NAMALWA (cell line): Measurements from ENCODE around the gene USP6NL.

Source experiments
- DNase-seq: peaks from one replicate; pipeline ENCODE4 v3.0.0-alpha.2; 2015; ENCODE audit warnings: low spot score

The USP6NL gene

DNA sequence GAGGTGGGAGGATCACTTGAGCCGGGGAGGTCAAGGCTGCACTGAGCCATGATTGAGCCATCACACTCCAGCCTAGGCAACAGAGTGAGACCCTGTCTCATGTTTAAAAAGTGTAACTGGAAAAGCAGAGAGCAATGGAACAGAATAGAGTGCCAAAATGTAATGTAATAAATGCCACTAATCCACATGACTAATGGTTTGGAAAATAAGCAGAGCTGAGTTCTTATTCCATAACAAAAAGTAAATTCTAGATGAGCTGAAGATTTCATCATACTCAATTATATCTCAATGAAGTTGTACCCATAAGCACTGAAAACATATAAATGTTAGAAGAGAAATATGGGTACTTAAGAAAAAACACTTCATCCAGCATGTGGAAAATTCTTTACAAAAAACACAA lies 132.6 kb downstream of the USP6NL start:
- no peak for DNase-seq

DNA sequence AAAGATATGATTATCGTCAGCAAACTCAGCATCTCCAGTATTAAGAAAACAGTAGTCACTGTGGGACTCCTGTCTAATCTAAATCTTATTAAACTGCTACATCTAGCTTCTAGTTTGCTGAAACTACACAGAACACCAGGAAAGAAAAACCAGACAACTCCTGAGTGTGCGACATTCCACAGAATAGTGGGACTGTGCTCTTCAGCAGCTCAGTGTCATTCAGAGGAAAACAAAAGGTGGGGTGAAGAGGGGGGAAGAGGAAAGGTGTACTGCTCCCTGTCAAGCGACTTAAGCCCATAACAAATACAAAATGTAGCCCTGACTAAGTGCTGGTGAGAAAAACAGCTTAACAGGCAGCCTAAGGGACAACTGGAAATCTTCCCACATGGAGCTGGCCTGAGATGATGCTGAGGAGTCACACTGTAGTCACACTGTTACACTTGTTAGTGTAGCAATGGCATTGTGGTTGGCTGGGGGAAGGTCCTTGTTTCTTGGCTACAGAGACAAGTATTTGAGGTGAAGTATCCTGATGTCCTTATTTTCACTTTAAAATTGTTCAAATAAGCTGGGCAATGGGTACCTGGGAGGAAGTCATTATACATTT lies 135.5 kb downstream of the USP6NL start:
- no peak for DNase-seq

DNA sequence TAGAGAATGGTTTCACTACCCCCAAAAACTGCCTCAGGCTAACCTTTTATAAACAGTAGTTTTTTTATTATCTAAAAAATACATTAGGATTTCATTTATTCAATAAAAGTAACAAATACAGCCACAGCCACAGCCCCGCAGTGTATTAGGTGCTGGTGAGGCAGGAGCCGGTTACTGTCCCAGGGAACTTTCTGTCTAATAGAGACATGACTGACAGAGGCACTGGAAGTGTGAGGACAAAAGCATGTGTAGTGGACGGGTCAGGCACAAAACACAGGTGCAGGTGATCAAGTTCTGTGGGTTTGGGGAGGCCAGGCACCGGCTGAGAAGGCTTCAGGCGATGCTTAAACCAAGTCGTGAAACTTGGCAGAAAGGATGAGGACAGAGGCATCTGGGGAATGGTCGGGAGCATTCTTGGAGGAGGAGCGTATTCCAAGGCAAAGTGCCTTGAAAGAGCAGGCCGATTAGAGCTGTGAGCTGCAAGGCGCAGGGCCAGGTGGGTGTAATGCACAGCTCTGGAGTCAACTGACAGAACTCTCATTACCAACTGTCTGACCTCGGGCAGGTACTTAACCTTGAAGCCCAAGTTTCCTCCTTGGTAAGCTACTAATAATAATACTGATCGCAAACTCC lies 138.2 kb downstream of the USP6NL start:
- no peak for DNase-seq

DNA sequence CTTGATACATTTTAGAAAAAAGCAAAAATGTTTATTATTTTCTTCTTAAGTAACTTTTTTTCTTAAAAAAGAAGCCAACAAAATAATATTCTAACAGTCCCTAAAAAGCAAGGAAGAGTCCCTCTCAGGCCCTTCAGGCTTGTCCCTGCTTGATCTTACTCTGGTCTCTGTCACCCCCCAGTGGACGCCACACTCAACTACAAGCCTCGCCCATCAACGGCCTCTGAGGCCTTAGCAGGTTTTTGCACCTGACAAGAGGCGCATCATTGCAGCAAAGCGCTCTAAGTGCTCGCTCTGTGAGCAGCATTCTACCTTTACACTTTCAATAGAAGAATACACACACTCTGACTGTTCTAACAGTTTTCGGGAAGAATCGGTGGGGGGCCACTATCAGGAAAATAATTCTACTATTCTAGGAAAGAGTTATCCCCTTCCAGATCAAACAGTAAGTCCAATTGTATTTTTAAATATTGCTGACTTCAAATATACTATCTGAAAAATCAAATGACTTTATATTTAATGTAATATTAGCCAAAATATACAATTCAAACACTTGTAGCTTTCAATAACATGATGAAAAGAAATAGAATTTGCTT lies 139.2 kb downstream of the USP6NL start:
- peak; percentile 79 for DNase-seq

DNA sequence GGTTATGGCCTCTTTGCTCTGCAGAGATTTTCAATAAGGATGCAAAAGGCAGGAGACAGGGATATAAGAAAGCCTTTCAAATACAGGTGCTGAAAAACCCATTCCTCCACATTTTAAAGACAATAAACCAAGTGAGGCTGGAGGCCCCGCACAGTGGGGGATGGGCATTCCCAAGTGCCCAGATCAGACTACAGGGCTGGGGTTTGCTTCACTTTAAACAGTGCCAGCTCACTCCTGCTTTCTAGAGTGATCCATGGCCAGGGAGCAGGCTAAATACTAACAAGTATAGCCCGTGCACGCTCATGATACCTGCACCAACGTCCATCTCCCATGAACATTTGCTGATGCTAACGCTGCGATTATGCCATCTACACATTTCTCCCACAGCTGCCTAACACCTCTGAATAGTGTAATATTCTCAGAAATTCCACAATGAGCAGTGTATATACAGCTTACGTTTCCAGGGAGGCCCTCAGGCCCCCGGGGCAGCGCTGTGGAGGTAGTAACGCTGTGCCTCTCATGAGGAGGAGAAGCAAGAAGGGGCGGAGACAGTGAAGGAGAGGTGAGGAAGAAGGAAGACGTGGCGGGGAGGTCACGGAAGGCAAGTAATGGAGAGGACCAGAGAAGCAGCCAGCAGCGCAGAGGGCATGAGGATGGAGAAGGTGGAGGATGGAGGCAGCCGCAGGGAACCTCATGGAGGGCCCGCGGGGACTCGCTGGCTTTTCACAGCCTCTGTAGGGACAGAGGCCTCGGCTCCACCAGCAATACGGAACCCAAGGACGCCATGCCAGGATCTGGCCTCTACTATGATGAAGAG lies 141.7 kb downstream of the USP6NL start:
- no peak for DNase-seq

DNA sequence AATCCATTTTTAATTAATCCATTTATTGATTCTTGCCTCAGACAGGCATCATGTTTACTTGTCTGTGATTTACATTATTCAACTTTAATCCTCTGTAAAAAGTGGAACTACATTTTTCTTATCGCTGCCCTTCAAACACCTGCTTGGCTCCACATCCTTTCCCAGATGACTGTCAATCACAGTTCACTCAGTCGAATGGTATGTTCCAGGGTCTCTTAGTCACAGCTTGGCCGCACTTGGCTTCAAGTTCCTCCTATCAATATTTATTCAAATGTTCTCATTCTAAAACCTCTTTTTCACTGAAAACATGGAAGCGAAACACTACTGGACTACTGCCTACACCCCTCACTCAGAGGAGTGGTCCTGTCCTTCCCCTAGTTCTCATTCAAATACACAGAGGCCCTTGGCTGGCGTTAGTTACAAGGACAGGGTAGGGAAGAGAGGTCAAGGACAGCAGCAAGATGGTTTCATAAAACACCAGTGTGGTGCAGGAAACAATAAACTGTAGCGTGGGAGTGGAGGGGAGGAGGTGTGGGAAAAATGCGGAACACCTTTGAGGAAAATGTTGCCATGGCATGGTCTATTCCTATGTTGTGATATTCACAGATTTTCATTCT lies 143.2 kb downstream of the USP6NL start:
- no peak for DNase-seq

DNA sequence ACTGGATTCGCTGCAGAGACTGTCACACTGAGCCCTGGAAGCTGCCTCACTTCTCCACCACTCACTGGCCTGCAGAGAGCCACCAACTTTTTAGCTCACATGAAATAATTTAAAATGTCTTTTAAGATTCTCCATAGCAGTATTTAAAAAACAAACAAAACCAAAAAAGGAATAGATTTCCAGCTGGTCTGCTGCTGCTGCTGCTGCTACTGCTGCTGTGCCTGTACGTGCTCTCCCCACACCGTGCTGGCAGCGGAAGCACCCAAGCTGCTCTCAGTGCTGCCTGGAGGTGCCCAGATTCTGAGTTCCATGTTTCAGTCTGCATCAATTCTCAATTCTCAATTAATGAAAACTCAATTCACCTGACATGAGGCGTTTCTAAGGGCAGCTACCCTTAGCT lies 146.0 kb downstream of the USP6NL start:
- no peak for DNase-seq

DNA sequence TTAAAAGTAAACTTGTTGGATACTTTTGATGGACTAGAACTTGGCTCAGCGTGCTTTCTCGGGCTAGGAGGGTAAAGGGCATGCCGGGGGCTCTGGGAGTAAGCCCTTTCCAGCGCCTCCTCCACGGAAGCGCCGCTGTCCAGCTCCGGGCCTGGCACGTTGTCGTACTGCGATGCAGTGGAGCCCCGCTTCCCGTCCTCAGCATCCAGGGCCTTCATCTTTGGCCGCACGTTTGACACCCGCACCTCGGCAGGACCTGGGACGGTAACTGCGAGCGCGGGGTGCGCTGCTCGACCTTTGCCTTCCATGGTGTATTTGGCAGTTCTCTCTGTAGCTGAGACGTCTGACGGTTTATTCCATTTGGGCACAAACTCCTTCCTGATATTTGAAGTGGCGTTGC lies 148.3 kb downstream of the USP6NL start:
- DNase-seq: no peak

DNA sequence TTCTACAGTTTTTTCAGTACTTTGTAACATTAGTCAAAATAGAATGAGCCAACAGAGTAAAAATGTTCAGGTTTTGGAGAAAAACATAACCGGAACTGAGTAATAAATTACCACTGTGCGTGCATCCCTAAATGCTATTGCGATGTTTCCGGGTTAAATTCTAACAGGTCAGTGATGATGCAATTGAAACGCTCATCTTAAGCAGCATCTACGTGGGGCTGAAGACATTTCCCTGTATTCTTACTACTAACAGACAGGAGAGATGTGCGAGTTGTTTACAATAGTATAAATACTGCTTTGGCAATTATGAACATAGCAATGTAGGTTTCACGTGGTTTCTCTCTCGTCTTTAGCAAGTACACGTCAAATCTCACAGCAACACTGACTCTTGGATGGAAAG lies 149.4 kb downstream of the USP6NL start:
- DNase-seq: no peak

DNA sequence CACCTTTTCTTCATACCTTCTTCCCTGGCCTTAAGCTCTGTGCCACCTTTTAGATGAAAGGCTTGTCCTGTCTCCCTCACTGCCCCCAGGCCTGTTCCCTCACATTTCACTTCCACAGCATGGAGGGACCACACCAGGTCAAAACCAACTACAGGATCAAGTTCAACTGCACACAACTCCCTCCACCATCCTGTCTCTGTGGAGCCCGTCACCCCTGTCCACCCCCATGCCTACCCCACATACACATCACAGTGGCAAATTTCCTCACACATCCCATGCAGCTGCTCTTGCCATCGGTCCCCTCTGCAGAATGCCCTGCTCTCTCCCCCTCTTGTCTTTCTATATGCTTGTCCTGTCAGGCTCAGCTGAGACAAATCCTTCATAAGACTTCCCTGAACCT lies 154.1 kb downstream of the USP6NL start:
- DNase-seq: no peak

DNA sequence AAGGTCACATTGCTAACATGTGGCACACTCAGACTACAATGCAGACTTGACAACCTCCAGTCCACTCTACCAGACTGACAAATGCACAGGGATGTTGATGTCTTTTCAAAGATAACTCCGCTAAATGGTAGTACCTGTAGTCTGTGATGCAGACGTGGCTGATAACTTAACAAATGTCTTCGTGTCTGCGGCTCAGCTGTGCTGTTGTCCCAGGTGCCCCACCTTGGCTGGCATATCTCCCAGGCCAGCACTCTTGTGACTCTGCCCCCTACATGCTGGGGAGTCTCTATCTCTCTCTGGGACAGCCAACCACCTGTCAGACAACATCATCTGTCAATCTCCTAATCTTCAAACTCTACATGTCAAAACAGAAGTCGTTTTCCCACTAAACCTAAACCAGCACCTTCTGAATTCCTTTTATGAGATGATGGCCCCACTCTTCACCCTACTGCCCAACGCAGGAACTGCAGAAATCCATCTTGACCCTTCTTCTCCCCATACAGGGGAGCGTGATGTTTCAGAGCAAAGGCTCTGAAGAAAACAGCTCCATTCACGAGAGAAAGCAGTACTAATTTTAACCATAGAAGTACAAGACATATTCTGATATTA lies 156.4 kb downstream of the USP6NL start:
- peak; percentile 22 for DNase-seq

DNA sequence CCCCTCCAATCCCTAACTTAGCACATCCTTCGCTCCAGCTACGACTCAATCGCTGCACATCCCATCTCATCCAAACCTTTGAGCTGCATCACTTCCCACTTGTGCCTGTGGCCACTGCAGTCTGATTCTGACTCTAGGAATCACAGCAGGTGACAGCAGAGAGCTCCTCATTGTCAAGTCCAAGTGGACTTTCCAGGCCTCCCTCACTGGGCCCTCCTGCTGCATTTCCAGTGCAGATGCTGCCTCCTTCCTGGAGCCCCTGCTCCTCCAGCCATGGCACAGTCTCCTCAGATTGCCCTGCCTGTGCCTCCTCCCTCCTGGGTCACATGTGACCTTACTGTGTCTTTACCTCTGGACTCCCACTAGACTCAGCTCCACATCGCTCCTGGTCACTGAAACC lies 157.3 kb downstream of the USP6NL start:
- no peak for DNase-seq

DNA sequence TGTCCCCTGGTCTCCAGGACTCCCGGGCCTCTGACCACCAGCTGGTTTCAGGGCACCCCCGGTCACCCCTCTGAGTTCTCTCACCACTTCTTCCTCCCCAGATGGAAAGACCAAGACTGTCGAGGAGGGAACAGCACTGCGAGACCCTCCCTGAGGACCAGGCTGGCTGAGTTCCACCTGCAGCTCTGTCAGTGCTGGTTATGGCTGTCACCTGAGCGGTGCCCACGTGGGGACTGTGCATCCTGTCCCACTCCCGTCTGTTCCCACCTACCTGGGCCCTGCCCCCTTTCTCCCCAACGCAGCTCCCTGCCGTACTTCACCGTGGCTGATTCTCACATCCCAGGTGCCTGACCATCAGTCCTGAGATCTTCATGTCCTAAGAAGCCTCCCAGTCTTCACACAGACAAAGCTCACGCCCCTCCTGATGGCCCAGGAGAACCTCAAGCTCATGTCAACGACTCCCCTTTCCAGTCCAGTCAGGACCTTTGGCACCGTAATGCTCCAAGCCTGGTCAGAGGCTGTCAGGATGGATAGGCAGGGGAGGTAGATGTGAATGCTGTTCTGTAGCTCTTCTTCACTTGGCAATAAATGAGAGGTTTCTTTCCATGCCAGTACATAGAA lies 159.7 kb downstream of the USP6NL start:
- DNase-seq: no peak

DNA sequence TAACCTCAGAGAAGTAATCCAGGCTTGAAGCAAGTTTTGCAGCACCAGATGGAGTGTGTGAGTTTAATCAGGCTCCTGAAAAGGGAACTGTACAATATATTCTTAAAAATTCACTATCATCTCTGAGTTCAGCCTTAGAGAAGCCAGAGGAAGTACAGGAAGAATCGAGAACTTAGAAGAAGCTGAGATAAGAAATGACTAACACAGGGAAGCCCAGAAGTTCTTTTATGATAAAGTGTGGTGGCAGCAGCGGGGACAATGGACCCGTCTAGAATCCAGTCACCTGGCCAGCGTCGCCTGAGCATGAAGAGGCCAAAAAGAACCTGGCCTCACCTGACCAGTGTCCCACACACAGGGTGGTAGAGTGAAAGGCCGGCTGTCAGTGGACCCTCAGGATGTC lies 161.0 kb downstream of the USP6NL start:
- DNase-seq: no peak

DNA sequence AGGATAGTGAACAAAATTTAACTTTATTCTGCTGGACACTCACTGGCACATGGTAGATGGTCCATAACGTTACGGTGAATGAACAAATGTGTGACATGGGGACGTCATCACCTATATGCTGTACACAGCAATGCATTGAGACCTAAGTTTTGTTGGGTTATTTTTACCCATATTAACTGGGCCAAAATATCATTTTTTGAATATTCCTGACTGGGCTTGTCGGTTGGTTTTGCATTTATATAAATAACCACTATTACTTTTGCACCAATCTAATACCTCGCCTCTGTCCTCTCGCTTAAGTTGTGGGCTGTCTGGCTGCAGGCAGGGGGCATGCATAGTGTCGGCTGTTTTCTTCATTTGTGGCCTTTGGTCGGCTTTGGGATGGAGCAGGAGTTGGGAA lies 161.7 kb downstream of the USP6NL start:
- no peak for DNase-seq

DNA sequence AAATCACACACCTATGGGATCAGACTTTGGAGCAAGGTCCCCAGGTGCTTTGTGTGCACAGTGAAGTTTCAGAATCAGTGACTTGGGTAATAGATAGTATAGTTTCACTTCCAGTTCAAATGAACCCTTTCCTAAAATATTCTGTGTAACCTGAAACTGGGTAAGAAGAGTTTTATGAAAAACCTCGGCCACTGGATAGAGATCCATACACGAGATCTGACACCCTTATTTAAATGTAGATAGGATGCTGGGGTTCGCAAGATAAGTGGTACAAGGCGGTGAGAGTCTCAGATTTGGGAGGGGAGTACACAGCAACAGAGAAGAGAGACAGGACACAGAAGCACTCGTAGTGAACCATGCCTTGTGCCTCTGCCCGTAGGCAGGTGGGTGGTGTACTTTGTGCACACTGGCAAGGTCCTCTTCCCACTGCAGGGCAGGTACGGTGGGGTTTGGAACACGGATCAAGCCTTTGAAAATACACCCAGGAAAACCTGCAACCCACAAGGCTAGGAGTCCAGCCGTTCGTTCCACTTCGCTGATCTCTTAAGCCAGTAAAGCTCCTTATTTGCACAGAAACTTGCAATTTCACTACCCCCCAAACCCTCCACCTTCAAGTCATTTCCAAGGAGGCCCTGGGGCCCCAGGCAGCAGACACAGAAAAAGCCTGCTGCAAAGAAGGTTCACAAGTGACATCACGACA lies 162.8 kb downstream of the USP6NL start:
- peak; percentile 59 for DNase-seq

DNA sequence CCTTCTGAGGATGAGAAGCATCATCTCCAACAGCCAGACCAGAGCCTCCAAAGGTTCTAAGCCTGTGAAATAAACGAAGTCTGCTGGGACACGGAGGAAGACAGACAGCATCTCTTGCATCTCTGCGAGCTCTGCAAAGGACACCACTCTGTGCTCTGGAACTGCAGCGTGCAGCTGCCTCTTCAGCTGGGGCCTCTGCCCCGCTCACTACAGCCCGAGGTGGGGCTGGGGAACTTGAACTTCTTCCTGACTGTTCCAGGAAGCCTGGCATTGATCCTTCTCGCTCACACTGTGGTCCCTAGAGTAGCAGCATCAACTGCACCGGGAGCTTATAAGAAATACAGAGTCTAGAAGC lies 163.3 kb downstream of the USP6NL start:
- DNase-seq: no peak

DNA sequence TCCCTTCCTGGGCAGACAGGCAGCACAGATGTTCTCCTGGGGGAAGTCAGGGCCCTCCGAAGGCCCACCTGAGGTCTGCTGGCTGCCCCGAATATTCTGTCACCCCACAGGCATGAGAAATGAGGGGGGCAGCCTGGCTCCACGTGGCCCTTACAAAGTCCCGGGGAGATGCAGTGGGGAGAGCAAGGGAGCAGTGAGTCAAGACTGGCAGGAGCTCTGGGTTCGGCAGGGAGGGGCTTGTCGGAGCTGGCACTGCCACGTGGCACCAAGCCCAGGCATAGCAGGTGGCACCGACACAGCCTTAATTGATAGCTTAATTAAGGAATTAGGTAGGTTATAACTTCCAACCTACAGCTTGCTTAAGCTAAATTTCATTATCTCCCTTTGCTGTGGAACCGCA lies 163.9 kb downstream of the USP6NL start:
- DNase-seq: no peak

DNA sequence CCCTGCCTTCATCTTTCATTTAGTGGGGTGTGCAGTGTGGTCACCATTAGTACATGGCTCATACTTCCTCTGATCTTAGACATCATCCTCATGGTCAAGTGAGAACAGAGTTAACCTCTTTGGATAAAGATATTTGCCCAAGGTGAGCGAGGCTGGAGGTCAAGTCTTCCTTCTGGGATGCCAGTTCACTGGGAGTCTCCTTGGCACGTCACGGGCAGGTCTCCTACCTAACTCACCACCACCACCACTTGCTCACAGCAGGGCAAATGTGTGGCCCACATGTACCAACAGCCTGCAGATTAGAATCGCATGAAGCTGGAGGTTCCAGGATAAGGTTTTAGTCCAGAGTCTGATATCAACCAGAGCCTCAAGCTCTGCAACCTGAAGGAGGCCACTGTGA lies 164.6 kb downstream of the USP6NL start:
- no peak for DNase-seq

DNA sequence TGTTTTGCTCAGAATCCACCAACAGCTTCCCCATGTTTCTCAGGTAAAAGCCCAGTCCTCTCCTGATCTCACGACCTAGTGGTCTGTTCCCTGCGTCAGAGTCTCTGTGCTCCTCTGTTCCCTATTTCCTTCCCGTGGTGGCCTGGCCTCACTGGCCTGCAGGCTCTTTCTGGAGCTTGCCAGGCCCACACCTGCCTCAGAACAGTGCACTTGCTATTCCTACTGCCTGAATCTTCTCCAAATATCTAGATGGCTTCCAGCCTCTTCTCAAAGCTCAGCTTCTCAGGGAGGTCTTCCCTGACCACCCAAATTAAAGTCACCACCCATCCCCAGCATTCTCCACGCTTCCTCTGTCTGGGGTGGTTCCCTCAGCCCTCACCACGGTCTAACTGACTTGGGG lies 165.3 kb downstream of the USP6NL start:
- DNase-seq: no peak

DNA sequence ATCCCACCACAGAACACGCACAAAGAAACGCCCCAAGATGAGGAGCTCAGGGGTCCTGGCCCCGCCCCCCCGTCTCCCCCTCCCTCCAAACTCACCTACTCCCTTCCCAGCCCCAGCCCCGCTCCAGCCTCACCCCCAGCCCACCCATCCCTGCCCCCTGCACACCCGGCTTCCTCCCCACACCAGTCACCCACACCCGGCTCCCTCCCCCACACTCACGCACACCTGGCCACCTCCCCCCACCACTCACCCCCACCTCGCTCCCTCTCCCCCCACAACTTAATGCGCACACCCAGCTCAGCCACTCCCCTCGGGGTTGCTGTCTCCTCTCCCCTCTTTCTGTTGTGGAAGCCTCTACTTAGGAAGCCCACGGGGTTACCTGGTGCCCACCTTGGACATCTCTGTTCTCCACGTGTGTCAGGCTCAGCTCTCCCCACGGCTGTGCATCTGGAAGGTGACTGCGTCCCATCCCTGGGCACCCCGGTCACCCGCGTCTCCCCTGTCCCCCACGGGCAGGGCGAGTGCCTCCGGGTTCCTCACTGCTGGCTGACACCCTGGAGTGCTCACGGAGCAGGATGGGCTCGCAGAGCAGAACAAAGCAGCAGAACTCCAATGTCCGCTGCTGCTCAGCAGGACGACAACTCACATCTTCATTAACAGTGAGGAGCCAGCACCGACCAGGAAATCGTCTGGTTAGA lies 166.8 kb downstream of the USP6NL start:
- no peak for DNase-seq
